Left renal cortex interstitium (tissue), 4 donors: ENCODE results near the gene TMEM182. TPM values are rescaled to one million over a fixed set of nuclear protein-coding genes. Genes with fewer than 3 reads are reported as not detected.

Experiments used
- DNase-seq, 4 donors: peaks; one replicate each; pipeline ENCODE4 v3.0.0-alpha.2; 2013; ENCODE audit warnings: low read depth in 4 of 4, low spot score in 2 of 4, missing footprints in 1 of 4
- polyA plus RNA-seq, 4 donors: library from polyadenylated mRNA; unstranded; fragments of 120-200 nt; gene quantifications; one replicate each; pipeline ENCODE4 v1.2.1, GENCODE V29; 2013; ENCODE audit not compliant: insufficient read length in 4 of 4

The TMEM182 gene
- polyA plus RNA-seq, 4 donors = 7.6 to 8.9 (median 8.1) TPM

DNA sequence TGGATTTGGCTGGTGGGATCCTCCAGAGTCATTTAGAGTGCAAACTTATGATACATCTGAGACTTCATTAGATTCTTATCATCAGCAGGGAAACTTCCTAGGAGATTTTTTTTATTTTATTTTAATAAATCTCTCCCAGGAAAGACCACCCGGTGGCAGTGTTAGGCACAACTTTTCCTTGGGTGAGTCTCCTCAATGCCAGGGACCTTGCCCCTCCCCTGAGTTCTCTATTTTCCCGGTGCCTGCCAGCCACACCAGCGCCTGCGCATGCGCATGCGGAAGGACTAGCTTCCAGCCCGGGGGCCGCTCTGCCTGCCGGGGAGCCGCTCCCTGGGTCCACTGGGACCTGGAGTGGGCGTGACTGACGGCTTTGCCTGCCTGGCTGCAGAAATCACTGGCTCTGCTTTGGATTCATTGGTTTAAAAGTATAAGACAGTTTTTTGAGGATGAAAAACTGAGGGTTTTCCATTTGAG is 86.6 kb downstream of the TMEM182 start:
- DNase-seq = peak in 3 of 4 donors; percentile 63 to 82 (median 70)

- no peak for DNase-seq
Observed at GRCh38 chr2:102850888-102851287, 89.1 kb downstream of the TMEM182 start.

DNA sequence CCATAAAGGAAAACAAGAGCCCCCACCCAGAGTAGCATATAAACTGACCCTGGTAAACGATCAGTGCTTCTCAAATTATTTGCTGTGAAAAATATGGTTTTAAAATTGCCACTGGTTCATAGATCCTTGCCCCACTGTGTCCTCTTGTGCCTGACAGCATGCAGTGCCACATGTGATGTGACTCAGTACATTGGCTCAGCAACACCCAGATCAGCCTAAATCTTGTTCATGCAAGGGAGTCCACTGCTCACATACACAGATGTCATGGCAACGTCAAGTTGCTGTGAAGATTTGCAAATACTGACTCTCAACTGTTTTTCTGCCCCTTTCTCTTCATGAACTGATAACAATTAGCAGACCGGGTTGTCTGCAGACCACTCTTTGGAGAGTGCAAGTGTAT is 91.0 kb downstream of the TMEM182 start:
- no peak for DNase-seq

Other genes with a start within 250 kb of the TMEM182 start
- gene SLC9A2, start 142.5 kb upstream of the TMEM182 start, polyA plus RNA-seq = 1 to 10 TPM; 6.2 to 6.8 (median 6.3) TPM